Hematopoietic multipotent progenitor cell (in vitro differentiated cells): ENCODE data around the gene COL4A3. TPM values are rescaled to one million over a fixed set of nuclear protein-coding genes. Genes with fewer than 3 reads are reported as not detected.
"Not testable (repeated sequence)": the region's sequence is repeated elsewhere in the genome, so short reads cannot be mapped to it uniquely, and the experiment has no call there.

Experiments
- DNase-seq, 3 donors: peaks; one replicate each; pipeline ENCODE4 v3.0.0-alpha.2; 2011 to 2015; ENCODE audit warnings: low read depth in 2 of 3, low spot score in 2 of 3
- total RNA-seq: library from RNA; depleted of rRNA; stranded (reverse); fragments of >200 nt; gene quantifications from one replicate; pipeline ENCODE4 v1.2.3, GENCODE V29; 2012

The COL4A3 gene
- total RNA-seq, 1 donor, result under 0.01 TPM

DNA sequence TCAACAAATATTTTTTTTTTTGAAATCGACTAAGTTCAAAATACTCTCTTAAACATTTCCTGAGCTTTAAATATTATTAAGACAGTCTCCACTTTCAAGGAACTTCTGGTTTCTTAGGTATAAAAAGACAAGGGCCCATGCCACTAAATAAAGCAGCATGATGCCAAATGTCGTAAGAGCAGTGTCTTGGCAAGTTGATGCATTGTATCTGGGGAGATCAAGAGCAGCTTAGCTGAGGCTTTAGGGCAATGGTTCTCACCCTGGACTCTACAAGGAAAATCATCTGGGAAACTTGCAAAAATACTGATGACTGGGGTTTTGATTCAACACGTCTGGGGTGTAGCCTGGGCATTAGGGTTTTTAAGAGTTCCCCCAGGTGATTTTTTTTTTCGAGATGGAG, 41.3 kb downstream of the COL4A3 start:
- no peak for DNase-seq

GRCh38 chr2:227206406-227206805, 42.0 kb downstream of the COL4A3 start:
- DNase-seq, result no peak

- no peak for DNase-seq
Measured at GRCh38 chr2:227207573-227207972, 43.1 kb downstream of the COL4A3 start.

- DNase-seq, result no peak
Measured at GRCh38 chr2:227214622-227215041, 50.2 kb downstream of the COL4A3 start.

- no peak for DNase-seq
Measured at GRCh38 chr2:227219312-227220105, 55.1 kb downstream of the COL4A3 start.

GRCh38 chr2:227221120-227221519, 56.7 kb downstream of the COL4A3 start:
- no peak for DNase-seq

- DNase-seq, result no peak
Measured at GRCh38 chr2:227222292-227222691, 57.9 kb downstream of the COL4A3 start.

- not testable (repeated sequence) for DNase-seq
Measured at GRCh38 chr2:227225641-227226040, 61.2 kb downstream of the COL4A3 start.

DNA sequence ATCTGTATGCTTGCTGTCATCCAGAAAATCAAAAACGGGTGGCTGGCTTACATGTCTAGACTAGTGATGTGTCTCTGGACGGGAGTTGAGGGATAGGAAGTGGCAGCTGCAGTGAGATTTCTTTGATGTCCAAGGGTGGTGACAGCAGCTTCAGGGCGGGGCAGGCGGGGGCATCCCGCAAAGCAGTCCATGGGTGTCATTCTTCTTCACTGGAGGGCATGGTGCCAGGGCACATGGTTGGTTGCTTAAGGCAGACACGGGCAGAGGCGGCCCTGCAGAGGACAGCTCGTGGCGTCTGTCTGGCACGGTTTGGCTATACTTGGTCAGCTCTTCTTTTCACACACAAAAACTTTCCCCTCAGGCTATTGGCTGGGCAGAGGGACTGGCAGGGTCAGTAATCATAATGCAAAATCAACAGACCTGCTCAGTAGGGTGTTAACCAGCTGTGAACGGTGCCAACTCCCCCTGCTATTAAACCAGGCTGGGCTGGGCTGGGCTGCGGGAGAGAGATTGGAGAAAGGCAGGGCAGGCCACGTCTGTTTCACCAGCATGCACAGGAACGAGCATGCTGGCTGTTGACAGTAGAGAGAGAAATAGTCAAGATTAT, 63.7 kb downstream of the COL4A3 start:
- no peak for DNase-seq

- DNase-seq, result no peak
Measured at GRCh38 chr2:227230151-227230550, 65.7 kb downstream of the COL4A3 start.

DNA sequence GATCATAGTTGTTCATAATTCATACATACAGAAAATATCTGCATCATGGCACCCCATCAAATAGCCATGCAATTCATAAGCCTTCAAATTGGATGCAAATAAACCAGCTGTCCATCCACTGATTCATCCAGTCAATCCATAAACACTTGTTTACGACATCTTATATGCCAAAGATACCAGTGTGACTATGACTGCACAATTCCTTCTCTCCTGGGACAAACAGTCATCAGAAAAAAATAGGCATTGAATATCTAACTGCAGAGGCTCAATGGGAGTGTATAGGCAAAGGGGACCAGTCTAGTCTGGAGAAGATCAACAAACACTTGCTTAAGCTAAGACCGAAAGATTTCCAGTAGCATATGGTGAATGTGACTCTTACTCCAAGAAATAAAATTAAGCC, 70.0 kb downstream of the COL4A3 start:
- DNase-seq, result no peak

DNA sequence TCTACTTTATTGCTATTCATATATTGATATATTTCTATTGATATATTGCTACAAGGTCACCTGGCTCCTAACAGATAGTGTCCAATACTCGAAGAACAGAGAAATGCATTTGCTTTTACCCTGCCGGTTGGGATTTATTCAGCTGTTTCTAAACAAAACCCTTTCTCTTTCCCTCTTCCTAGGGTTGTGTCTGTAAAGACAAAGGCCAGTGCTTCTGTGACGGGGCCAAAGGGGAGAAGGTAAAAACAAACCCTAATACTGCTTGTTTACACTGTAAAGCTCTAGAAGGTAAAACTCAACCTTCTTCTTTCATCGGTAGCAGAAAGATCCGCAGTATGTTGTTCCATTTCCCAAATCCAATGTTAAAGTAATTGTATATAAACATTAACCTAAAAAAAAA, 73.4 kb downstream of the COL4A3 start:
- DNase-seq, result no peak

DNA sequence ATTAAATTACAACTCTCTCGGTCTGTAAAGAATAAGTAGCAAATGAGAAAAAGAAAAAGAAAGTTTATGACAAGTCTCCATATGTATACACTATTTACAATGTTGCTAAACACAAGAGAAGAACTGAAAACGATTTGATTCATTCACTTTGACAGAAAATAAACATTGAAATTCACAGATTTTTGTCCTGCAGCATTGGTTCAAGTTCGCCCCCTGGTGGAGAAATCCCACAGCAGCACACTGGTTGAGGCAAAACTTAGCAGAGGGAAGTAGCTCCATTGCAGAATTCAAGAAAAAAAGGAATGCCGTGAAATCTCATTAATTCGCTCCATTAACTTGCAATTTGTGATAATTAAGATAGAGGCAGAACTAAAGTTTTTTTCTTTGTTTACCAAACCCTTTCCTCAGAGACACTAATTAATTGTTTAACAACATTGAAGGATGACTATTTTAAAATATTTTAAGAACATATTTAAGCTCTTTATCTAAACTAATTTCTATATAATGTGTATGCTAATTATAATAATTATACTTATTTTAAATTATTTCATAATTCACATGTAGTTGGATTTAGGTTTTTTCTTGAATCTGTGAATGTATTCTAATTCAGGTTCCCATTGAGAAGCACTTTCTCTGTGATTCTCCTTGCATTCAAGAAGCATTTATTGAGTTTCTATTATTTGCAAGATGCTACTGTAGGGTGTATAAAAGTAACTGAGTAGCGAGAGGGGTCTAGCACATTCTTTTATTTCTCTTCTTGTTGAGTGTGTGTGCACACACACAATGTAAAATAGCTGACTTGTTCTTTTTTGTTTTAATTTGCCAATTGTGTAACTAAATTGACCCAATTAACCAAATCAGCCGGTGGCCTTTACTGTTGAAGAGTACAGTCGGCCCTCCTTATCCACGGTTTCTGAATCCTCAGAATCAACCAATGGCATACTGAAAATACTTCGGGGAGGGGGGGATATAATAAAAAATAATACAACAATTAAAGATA, 74.1 kb downstream of the COL4A3 start:
- peak; percentile 13 to 65 (median 32) for DNase-seq

GRCh38 chr2:227241005-227241404, 76.6 kb downstream of the COL4A3 start:
- no peak for DNase-seq

- DNase-seq, result no peak
Measured at GRCh38 chr2:227248876-227249275, 84.5 kb downstream of the COL4A3 start.

DNA sequence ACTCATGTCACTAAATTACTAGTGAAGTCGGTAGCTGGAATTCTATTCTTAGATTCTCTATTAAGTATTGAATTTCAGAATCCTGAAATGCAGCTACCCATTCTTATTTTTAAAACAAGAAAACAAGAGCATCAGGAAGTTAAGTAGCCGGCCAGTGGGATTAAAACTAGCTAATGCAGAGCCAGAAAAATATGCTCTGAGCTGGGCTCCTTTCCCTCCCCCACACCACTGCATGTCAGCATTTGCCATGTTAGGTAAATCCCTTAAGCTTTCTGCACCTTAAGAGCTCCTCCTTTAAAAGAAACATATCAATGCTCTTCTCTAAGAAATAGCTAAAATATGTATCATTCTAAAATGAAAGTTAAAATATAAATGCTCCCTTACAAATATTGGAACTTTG, 88.4 kb downstream of the COL4A3 start:
- no peak for DNase-seq

- no peak for DNase-seq
Measured at GRCh38 chr2:227256605-227257004, 92.2 kb downstream of the COL4A3 start.

- no peak for DNase-seq
Measured at GRCh38 chr2:227257820-227258219, 93.4 kb downstream of the COL4A3 start.

DNA sequence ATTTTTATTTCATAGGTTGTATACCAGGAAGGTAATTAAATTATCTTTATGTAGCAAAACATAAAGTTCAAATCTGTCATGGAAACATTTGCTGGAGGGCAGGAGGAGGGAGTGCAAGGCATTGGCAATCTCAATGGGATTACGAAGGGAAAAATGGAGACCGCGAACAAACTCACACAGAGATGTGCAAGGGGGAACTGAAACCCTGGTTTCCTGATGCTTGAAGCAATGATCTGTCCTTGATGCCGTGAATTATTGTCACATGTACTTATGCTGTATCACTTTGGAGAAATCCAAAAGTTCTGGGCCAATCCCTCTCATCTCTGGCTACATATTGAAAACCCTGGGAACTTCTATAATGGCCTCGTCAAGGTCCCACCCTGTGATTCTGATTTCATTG, 95.6 kb downstream of the COL4A3 start:
- no peak for DNase-seq

DNA sequence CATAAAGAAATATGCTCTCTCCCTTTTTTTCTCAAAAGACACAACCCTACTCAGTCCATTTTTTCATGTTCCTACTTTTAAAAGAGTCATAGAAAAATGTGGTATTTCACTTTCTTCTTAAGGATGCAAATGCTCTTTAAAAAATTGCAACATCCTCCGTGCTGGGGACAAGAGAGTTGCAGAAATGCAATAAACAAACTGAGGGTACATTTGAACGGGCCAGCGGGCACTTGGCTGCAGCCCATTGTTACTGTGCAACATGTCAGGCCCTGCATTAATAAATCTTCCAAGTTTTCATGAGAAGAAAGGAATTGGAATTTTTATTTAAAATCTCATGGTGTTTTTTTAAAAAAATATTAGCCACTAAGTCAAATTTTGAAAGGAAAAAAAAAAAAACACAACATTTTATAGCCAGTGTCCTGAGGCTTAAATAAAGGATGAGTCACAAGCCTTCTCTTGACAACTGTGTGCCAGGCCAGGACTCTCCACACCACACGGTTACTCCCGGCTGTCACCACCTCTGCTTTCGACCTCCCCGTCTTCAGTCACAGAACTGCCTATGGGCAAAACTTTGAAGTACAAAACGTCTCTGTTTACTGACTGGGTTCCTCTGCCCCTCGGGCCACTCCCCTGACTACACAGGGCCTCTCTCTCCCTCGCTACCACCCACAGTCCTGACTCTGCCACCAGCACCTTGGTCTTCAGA, 103.1 kb downstream of the COL4A3 start:
- no peak for DNase-seq

GRCh38 chr2:227280895-227281294, 116.5 kb downstream of the COL4A3 start:
- no peak for DNase-seq
